ENCODE data around the gene ALKAL2. TPM values are rescaled to one million over a fixed set of nuclear protein-coding genes. Genes with fewer than 3 reads are reported as not detected.

Gene ALKAL2
- total and polyA plus RNA-seq, 2 donors (not counting 3 experiments of a cell fraction or from before 2014, with no cell fraction given), result not detected

DNA sequence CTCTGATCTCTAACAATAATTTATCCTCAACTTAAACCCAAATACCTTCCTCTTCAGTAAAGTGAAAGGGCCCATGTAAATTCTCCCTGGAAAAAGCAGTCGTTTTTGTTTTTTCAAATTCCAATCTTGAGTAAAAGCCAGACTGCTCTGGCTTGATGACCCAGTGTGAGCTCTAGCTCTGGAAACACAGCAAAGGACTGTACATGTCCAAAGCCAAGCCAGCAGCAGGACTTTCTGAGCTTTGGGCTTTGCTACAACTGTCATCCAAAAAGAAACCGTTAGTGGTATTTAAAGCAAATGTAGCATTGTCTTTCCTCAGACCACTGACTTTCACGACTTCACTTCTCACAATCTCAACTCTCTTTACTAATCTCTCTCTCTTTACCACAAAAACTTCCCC lies 49.5 kb downstream of the ALKAL2 start:
- Histone ChIP-seq H3K4me3 (replicated peaks in 1 of 3; ENCODE audit: insufficient read depth in 1 of 3, low read depth in 1 of 3, low read length in 3 of 3) (no peak overlapping the region), H3K4me1 (ENCODE audit: control insufficient read depth, extremely low read depth, insufficient read depth, low read length) (no peaks in the 10 kb centered on the region), H3K4me2 (ENCODE audit: insufficient read depth, low read length) (no peak overlapping the region), H3K27ac (ENCODE audit: insufficient read depth, low read depth, low read length) (no peak overlapping the region), H3K9me3 (replicated peaks; ENCODE audit: control insufficient read depth, insufficient read depth, low read length) (no peaks in the 10 kb centered on the region), H2AFZ (ENCODE audit: low read depth, low read length) (no peak overlapping the region), H3K27me3 (ENCODE audit: control insufficient read depth in 2 of 2, insufficient read depth in 2 of 2, low read length in 2 of 2) (no peaks in the 10 kb centered on the region), H3K9ac (replicated peaks; ENCODE audit: extremely low read depth, insufficient read depth, low read length) (no peak overlapping the region), H3K36me3 (ENCODE audit: control insufficient read depth in 2 of 2, extremely low read depth in 1 of 2, insufficient read depth in 2 of 2, low read length in 2 of 2) (no peaks in the 10 kb centered on the region), H3K9me1 (replicated peaks; ENCODE audit: control insufficient read depth, extremely low read depth, insufficient read depth, low read length) (no peaks in the 10 kb centered on the region), H3K79me2 (ENCODE audit: control insufficient read depth, insufficient read depth, low read length) (no peaks in the 10 kb centered on the region), H4K20me1 (replicated peaks; ENCODE audit: control insufficient read depth, extremely low read depth, insufficient read depth, low read length) (no peaks in the 10 kb centered on the region)
- FAIRE-seq, result no peak
- no TSS peak for BruUV-seq (replicated peaks)
- TF ChIP-seq, protein P1, sequence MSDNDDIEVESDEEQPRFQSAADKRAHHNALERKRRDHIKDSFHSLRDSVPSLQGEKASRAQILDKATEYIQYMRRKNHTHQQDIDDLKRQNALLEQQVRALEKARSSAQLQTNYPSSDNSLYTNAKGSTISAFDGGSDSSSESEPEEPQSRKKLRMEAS (IDR thresholded peaks at IDR 0.05; ENCODE audit: insufficient read depth, insufficient read length), result no peak
- no peak for TF ChIP-seq POLR2AphosphoS5 (IDR thresholded peaks at IDR 0.05; ENCODE audit: insufficient read depth, low read depth, low read length)
- TF ChIP-seq JUN (IDR thresholded peaks at IDR 0.05; ENCODE audit: borderline replicate concordance, insufficient read depth, insufficient read length, low read depth), result no peak
- no peak for TF ChIP-seq EZH2 (IDR thresholded peaks at IDR 0.05; ENCODE audit: borderline replicate concordance, low read depth, low read length, severe bottlenecking)
- TF ChIP-seq FOS (IDR thresholded peaks at IDR 0.05; ENCODE audit: borderline replicate concordance, insufficient read depth, low read length), result no peak
- TF ChIP-seq MYC (IDR thresholded peaks at IDR 0.05; ENCODE audit: low read depth, low read length), result no peak
- TF ChIP-seq POLR2A (IDR thresholded peaks at IDR 0.05; ENCODE audit: low read depth, low read length), result no peak
- TF ChIP-seq GATA2 (IDR thresholded peaks at IDR 0.05; ENCODE audit: insufficient read depth, insufficient read length, low read depth, low read length), result no peak
- intact Hi-C loops (cut with micrococcal nuclease) (no loop called here), dilution Hi-C loops (cut with MboI; ENCODE audit: extremely low pct_ligation_motif_present, low sequenced_read_pairs) (no loop called here)
- DNase-seq (ENCODE audit: low read depth, low spot score), result no peak
- CTCF ChIA-PET, result interaction anchor here (3.0 kb wide), 1 partner anchor 8 kb away, joined by 20 read pairs; no protein-coding TSS in a partner anchor
- POLR2A ChIA-PET, result no interaction called here

DNA sequence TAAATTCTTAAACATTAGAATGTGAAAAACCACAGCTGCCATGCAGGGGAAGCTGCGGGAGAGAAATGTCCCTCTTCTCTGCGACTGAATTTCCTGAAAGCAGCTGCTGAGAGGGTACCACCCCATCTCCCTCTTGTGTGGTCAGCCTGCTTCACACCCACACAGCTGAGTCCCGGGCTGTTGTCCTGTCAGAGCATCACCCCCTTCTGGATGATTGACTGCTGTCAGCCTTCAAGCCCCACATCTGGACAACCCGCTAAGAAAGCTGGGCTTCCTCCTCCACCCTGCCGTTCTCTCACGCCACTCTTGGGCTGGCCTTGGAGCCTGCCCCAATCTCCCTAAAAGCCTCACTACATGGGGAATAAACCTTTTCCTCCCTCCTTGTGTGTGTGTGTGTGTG lies 50.0 kb downstream of the ALKAL2 start:
- no TSS peak for BruUV-seq (replicated peaks)
- POLR2A ChIA-PET, result no interaction called here

More for the DNA sequence above, 50.0 kb downstream of the ALKAL2 start:
- Histone ChIP-seq H3K4me2 (ENCODE audit: insufficient read depth, low read length) (no peak overlapping the region), H3K27me3 (ENCODE audit: control insufficient read depth in 2 of 2, insufficient read depth in 2 of 2, low read length in 2 of 2) (no peaks in the 10 kb centered on the region), H3K9me1 (replicated peaks; ENCODE audit: control insufficient read depth, extremely low read depth, insufficient read depth, low read length) (no peaks in the 10 kb centered on the region), H3K27ac (ENCODE audit: insufficient read depth, low read depth, low read length) (no peak overlapping the region), H3K9ac (replicated peaks; ENCODE audit: extremely low read depth, insufficient read depth, low read length) (no peak overlapping the region), H3K36me3 (ENCODE audit: control insufficient read depth in 2 of 2, extremely low read depth in 1 of 2, insufficient read depth in 2 of 2, low read length in 2 of 2) (no peaks in the 10 kb centered on the region), H3K4me3 (replicated peaks in 1 of 3; ENCODE audit: insufficient read depth in 1 of 3, low read depth in 1 of 3, low read length in 3 of 3) (no peak overlapping the region), H2AFZ (ENCODE audit: low read depth, low read length) (no peak overlapping the region), H3K9me3 (replicated peaks; ENCODE audit: control insufficient read depth, insufficient read depth, low read length) (no peaks in the 10 kb centered on the region), H3K4me1 (ENCODE audit: control insufficient read depth, extremely low read depth, insufficient read depth, low read length) (no peaks in the 10 kb centered on the region), H3K79me2 (ENCODE audit: control insufficient read depth, insufficient read depth, low read length) (no peaks in the 10 kb centered on the region), H4K20me1 (replicated peaks; ENCODE audit: control insufficient read depth, extremely low read depth, insufficient read depth, low read length) (no peaks in the 10 kb centered on the region)
- intact Hi-C loops (cut with micrococcal nuclease) (no loop called here), dilution Hi-C loops (cut with MboI; ENCODE audit: extremely low pct_ligation_motif_present, low sequenced_read_pairs) (no loop called here)
- FAIRE-seq, result no peak
- DNase-seq (ENCODE audit: low read depth, low spot score), result no peak
- TF ChIP-seq POLR2AphosphoS5 (IDR thresholded peaks at IDR 0.05; ENCODE audit: insufficient read depth, low read depth, low read length), result no peak
- TF ChIP-seq, protein P1 (IDR thresholded peaks at IDR 0.05; ENCODE audit: insufficient read depth, insufficient read length), result no peak
- TF ChIP-seq GATA2 (IDR thresholded peaks at IDR 0.05; ENCODE audit: insufficient read depth, insufficient read length, low read depth, low read length), result no peak
- TF ChIP-seq, protein P2, sequence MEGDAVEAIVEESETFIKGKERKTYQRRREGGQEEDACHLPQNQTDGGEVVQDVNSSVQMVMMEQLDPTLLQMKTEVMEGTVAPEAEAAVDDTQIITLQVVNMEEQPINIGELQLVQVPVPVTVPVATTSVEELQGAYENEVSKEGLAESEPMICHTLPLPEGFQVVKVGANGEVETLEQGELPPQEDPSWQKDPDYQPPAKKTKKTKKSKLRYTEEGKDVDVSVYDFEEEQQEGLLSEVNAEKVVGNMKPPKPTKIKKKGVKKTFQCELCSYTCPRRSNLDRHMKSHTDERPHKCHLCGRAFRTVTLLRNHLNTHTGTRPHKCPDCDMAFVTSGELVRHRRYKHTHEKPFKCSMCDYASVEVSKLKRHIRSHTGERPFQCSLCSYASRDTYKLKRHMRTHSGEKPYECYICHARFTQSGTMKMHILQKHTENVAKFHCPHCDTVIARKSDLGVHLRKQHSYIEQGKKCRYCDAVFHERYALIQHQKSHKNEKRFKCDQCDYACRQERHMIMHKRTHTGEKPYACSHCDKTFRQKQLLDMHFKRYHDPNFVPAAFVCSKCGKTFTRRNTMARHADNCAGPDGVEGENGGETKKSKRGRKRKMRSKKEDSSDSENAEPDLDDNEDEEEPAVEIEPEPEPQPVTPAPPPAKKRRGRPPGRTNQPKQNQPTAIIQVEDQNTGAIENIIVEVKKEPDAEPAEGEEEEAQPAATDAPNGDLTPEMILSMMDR (IDR thresholded peaks at IDR 0.05; ENCODE audit: extremely low read depth in 1 of 2, insufficient read depth in 1 of 2, low read depth in 1 of 2, low read length in 2 of 2), result no peak
- TF ChIP-seq POLR2A (IDR thresholded peaks at IDR 0.05; ENCODE audit: low read depth, low read length), result no peak
- TF ChIP-seq MYC (IDR thresholded peaks at IDR 0.05; ENCODE audit: low read depth, low read length), result no peak
- TF ChIP-seq JUN (IDR thresholded peaks at IDR 0.05; ENCODE audit: borderline replicate concordance, insufficient read depth, insufficient read length, low read depth), result no peak
- TF ChIP-seq EZH2 (IDR thresholded peaks at IDR 0.05; ENCODE audit: borderline replicate concordance, low read depth, low read length, severe bottlenecking), result no peak
- TF ChIP-seq FOS (IDR thresholded peaks at IDR 0.05; ENCODE audit: borderline replicate concordance, insufficient read depth, low read length), result no peak
- CTCF ChIA-PET, result interaction anchor here (1.0 to 3.0 kb wide), 2 partner anchors 9 to 18 kb away, joined by 3 to 20 read pairs; no protein-coding TSS in a partner anchor
